ENCODE data around the gene FRMD5. TPM values are rescaled to one million over a fixed set of nuclear protein-coding genes. Genes with fewer than 3 reads are reported as not detected.

FRMD5 gene
- total RNA-seq, 1 experiment from 2014 or later, result 3.9 TPM

GRCh38 chr15:43826508-43827341 is 368.3 kb downstream of the FRMD5 start, which contains the start of gene WDR76:
Gene WDR76, plus strand, starts transcription at chr15:43827002. Its CDS starts 31 bp downstream, at chr15:43827033.
- Histone ChIP-seq H2AFZ (ENCODE audit: low read length) (no peak within 1 kb of the TSS), H3K27ac (ENCODE audit: insufficient read length, low read depth, low read length) (no peak within 1 kb of the TSS), H3K23ac (ENCODE audit: insufficient read length, low read depth, low read length) (no peak within 1 kb of the TSS), H3K4ac (ENCODE audit: low read depth, low read length) (no peak within 1 kb of the TSS), H3K4me1 (ENCODE audit: insufficient read depth, low read length) (no peaks in the 10 kb centered on the region; the same call in 1 of the 2 replicates), H2BK120ac (ENCODE audit: low read depth, low read length, poor library complexity, severe bottlenecking) (no peak within 1 kb of the TSS), H3K9me3 (ENCODE audit: control insufficient read depth, low read depth, low read length) (no peaks in the 10 kb centered on the region), H3K79me2 (ENCODE audit: insufficient read depth, low read length) (peaks cover 4% of the 10 kb centered on the region; the same call in 1 of the 2 replicates), H3K4me2 (ENCODE audit: insufficient read depth, insufficient read length, low read length) (peak within 1 kb of the TSS; percentile 69), H4K20me1 (ENCODE audit: control insufficient read depth, insufficient read depth, insufficient read length) (no peaks in the 10 kb centered on the region), H2BK20ac (ENCODE audit: low read depth, low read length, poor library complexity, severe bottlenecking) (no peak within 1 kb of the TSS), H4K8ac (replicated peaks; ENCODE audit: insufficient read length, low read depth, low read length) (no peak within 1 kb of the TSS), H3K9ac (ENCODE audit: extremely low read depth, insufficient read length, low read length) (peak within 1 kb of the TSS; percentile 86), H4K91ac (ENCODE audit: insufficient read length, low read depth, low read length) (no peak within 1 kb of the TSS), H3K56ac (ENCODE audit: insufficient read length, low read depth, low read length) (no peak within 1 kb of the TSS), H3T11ph (ENCODE audit: low read length) (no peak within 1 kb of the TSS), H3K23me2 (ENCODE audit: insufficient read length, low read depth, low read length, poor library complexity, severe bottlenecking) (peaks cover 8% of the 10 kb centered on the region), H4K5ac (ENCODE audit: insufficient read length, low read depth, low read length) (no peak within 1 kb of the TSS), H2AK5ac (ENCODE audit: insufficient read length, low read length) (no peak within 1 kb of the TSS), H2BK5ac (ENCODE audit: insufficient read length, low read length) (no peak within 1 kb of the TSS), H3K14ac (ENCODE audit: insufficient read depth, low read length) (peak within 1 kb of the TSS; percentile 88; the same call in 1 of the 2 replicates), H2BK12ac (ENCODE audit: insufficient read length, low read depth, low read length) (peak within 1 kb of the TSS; percentile 15), H2BK15ac (ENCODE audit: low read depth, low read length) (no peak within 1 kb of the TSS), H3K27me3 (ENCODE audit: insufficient read depth, low read length) (no peaks in the 10 kb centered on the region), H3K18ac (ENCODE audit: insufficient read length, low read depth, low read length) (peak within 1 kb of the TSS; percentile 77), H3K79me1 (ENCODE audit: insufficient read depth, low read depth, low read length, poor library complexity, severe bottlenecking) (peaks cover 5% of the 10 kb centered on the region)
- Mint-ChIP-seq H3K27me3 (ENCODE audit: low read depth) (peaks cover 12% of the 10 kb centered on the region), H3K9me3 (peaks cover 11 to 21% of the 10 kb centered on the region in 2 experiments), H3K27ac (peak within 1 kb of the TSS in 2 of 3 experiments; percentile 22 to 98; a peak in 3 of 7 replicates), H3K4me3 (peak within 1 kb of the TSS; percentile 88), H3K4me1 (peaks cover 10 to 18% of the 10 kb centered on the region in 2 experiments), H3K36me3 (ENCODE audit: insufficient read depth in 1 of 3, low read depth in 3 of 3) (peaks cover 13 to 28% (median 23%) of the 10 kb centered on the region in 3 experiments)
- TF ChIP-seq CTCF (conservative IDR thresholded peaks at IDR 0.05), result no peak
- no CpG with 5 or more reads among the region's 48 CpGs for WGBS (ENCODE audit: extremely low coverage, insufficient read length, low lambda C conversion rate)
- peak; percentile 88 for DNase-seq
